GM12875 (cell line): Measurements from ENCODE around the gene RIPOR3.

Source experiments
- H3K4me3 ChIP-seq: one replicate; pipeline ENCODE4 v1.5.1; 2011; ENCODE audit warnings: low read depth, low read length, control low read depth
- TF ChIP-seq, protein P1 (sequence below): IDR thresholded peaks from 2 replicates; pipeline ENCODE4 v1.5.1; 2011; ENCODE audit warnings: low read depth, mild to moderate bottlenecking, control low read depth, inconsistent platforms, low read length, moderate library complexity, borderline replicate concordance; ENCODE audit not compliant: insufficient read depth

The RIPOR3 gene

DNA sequence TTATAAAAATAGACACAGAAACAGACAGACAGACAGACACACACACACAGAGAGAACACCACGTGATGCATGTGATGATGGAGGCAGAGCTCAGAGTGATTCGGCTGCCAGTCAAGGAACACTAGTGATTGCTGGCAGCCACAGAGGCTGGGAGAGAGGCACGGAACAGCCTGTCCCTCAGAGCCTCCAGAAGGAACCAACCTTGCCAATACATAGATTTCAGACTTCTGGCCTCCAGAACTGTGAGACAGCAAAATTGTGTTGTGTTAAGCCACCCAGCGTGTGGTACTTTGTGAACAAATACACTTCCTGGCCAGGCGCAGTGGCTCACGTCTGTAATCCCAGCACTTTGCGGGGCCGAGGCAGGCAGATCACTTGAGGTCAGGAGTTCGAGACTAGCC, 30.5 kb upstream of the RIPOR3 start:
- TF ChIP-seq, protein P1, sequence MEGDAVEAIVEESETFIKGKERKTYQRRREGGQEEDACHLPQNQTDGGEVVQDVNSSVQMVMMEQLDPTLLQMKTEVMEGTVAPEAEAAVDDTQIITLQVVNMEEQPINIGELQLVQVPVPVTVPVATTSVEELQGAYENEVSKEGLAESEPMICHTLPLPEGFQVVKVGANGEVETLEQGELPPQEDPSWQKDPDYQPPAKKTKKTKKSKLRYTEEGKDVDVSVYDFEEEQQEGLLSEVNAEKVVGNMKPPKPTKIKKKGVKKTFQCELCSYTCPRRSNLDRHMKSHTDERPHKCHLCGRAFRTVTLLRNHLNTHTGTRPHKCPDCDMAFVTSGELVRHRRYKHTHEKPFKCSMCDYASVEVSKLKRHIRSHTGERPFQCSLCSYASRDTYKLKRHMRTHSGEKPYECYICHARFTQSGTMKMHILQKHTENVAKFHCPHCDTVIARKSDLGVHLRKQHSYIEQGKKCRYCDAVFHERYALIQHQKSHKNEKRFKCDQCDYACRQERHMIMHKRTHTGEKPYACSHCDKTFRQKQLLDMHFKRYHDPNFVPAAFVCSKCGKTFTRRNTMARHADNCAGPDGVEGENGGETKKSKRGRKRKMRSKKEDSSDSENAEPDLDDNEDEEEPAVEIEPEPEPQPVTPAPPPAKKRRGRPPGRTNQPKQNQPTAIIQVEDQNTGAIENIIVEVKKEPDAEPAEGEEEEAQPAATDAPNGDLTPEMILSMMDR = no peak
- H3K4me3 ChIP-seq = no peak overlapping the region

DNA sequence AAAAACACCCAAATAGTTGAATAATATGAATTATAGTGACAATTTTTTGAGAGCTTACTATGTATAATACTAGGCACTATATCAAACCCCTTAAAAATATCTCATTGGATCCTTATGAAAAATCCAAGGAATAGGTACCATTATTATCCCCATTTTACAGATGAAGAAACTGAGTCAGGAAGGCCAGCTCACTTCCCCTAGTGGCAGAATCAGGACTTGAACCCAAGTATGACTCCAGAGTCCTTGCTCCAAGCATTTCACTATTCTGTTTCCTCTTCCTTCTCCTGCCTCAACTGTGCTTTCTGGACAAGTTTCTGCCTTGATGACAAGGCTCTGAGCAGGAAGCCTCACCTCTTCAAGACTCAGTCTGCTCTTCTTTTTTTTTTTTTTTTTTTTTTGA, 29.2 kb upstream of the RIPOR3 start:
- no peak overlapping the region for H3K4me3 ChIP-seq
- TF ChIP-seq, protein P1 = no peak

DNA sequence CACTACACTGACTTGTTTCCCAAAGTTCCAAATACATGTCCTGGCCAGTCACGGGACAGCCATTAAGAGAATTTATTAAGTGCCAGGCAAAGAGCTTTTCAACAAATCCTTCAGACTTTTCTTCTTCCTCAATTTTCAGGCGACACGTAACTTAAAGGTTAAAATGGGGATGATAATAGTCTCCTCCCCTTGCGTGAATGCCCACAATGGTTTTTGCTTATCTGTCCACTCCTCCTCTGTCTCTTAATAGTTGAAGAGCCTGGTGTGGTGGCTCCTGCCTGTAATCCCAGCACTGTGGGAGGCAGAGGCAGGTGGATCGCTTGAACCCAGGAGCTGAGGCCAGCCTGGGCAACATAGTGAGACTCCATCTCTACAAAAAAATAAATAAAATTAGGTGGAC, 28.7 kb upstream of the RIPOR3 start:
- TF ChIP-seq, protein P1 = no peak

DNA sequence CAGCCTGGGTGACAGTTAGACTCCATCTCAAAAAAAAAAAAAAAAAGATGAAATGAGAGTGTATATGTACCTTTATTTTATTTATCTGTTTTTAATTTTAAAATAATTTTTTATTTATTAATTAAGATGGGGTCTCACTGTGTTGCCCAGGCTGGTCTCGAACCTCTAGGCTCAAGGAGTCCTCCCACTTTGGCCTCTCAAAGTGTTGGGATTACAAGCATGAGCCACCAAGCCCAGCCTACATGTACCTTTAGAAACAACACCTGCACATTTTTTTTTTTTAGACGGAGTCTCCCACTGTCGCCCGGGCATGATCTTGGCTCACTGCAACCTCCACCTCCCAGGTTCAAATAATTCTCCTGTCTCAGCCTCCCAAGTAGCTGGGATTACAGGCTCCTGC, 28.0 kb upstream of the RIPOR3 start:
- no peak overlapping the region for H3K4me3 ChIP-seq
- TF ChIP-seq, protein P1 = no peak

More for the DNA sequence above, 28.7 kb upstream of the RIPOR3 start:
- no peak overlapping the region for H3K4me3 ChIP-seq

DNA sequence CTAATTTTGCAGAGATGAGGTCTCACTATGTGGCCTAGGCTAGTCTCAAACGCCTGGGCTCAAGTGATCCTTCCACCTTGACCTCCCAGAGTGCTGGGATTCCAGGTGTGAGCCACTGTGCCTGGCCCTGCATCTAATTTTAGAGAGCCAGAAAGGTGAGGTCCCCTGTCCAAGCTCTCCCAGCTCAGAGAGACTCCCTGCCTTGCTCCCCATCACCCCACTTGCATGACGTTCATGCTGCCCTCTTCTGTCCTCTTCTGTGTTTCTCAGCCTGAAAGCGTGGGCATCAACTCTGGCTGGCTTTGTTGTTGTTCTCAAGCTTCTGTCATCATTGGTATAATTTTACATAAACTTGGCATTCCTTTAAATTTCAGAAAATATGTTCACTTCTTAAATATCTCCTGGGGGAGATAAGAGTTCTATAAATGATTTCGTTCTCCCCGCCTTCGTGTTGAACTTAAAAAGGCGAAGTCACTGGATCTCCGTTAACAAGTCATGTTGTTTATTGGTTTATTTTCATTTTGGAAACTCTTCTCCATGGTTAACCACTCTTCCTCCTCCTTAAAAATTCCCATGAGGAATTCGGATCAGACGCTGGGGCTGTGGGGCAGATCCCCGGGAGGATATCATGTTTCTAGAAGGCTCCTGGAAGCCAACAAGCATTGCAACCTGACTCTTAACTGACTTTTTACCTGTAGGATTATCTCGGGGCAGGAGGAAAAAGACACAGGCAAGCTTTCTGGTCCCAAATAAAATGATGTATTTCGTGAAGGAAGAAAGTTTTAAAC, 26.8 kb upstream of the RIPOR3 start:
- TF ChIP-seq, protein P1 = no peak
- H3K4me3 ChIP-seq = no peak overlapping the region

DNA sequence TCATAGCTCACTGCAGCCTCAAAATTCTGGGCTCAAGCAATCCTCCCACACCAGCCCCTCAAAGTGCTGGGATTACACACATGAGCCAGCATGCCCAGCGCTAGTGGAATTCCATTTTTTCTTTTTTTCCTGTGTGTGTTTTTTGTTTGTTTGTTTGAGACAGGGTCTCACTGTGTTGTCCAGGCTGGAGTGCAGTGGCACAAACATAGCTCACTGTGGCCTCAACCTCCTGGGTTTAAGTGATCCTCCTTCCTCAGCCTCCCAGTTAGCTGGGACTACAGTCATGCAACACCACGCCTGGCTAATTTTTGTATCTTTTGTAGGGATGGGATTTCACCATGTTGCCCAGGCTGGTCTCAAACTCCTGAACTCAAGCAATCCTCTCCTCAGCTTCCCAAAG, 26.0 kb upstream of the RIPOR3 start:
- no peak overlapping the region for H3K4me3 ChIP-seq
- TF ChIP-seq, protein P1 = no peak

DNA sequence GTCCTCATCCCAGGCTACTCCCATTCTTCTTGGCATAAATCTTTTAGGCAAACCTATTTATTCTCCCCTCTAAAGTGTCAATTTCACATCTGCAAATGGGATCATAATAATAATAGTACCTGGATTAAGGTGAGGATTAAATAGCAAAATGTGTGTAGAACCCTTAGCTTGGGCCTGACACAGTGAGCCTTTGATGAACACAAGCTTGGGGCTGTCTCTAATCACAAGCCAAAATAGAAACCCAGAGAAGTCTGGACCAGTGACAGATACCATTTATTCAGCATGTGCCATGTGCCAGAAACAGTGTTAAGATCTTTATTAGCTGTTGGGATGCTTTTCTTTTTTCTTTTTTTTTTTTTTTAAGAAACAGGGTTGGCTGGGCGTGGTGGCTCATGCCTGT, 25.2 kb upstream of the RIPOR3 start:
- no peak overlapping the region for H3K4me3 ChIP-seq

More for the DNA sequence above, 25.2 kb upstream of the RIPOR3 start:
- TF ChIP-seq, protein P1 = no peak
